HepG2 (cell line): ENCODE measurements around the gene UPF3A. TPM values are rescaled to one million over a fixed set of nuclear protein-coding genes. Genes with fewer than 3 reads are reported as not detected.

ENCODE experiments used
- AGO1 ChIP-seq: fragments of 200-400 bp; formaldehyde crosslinking; IDR thresholded peaks from 2 replicates; pipeline ENCODE4 v1.6.1; 2017; ENCODE audit warnings: mild to moderate bottlenecking, low read depth, low read length, moderate library complexity; ENCODE audit not compliant: poor library complexity, severe bottlenecking
- ARNT ChIP-seq: fragments of 450-650 bp; IDR thresholded peaks from 2 replicates; pipeline ENCODE4 v1.6.1; 2017
- KLF11 ChIP-seq: IDR thresholded peaks from 2 replicates; pipeline ENCODE4 v1.6.1; 2016; ENCODE audit warnings: missing compliant biosample characterization
- MAFK ChIP-seq, 2 experiments: IDR thresholded peaks in 1 of 2; conservative IDR thresholded peaks in 1 of 2; 2 replicates each; pipeline ENCODE4 v1.6.1; 2011; ENCODE audit warnings: improper control_type of control experiment in 2 of 2, low read length in 2 of 2
- NCOA2 ChIP-seq: sonication (generic); formaldehyde crosslinking; IDR thresholded peaks from 2 replicates; pipeline ENCODE4 v1.8.0; 2022; ENCODE audit warnings: inconsistent platforms
- RORA ChIP-seq: sonication (generic); formaldehyde crosslinking; IDR thresholded peaks from 2 replicates; pipeline ENCODE4 v1.5.0; 2020; ENCODE audit warnings: mild to moderate bottlenecking, missing genetic modification reagents, moderate library complexity
- SAP130 ChIP-seq: IDR thresholded peaks from 2 replicates; pipeline ENCODE4 v1.6.1; 2016; ENCODE audit warnings: low read depth
- YY1 ChIP-seq: IDR thresholded peaks from 2 replicates; pipeline ENCODE4 v1.6.1; 2011; ENCODE audit warnings: low read length, low read depth, moderate library complexity, mild to moderate bottlenecking; ENCODE audit not compliant: insufficient read depth, insufficient replicate concordance
- ZFP36L1 ChIP-seq: sonication (generic); formaldehyde crosslinking; IDR thresholded peaks from 2 replicates; pipeline ENCODE4 v1.8.0; 2022; ENCODE audit warnings: mild to moderate bottlenecking, missing genetic modification reagents, moderate library complexity
- ZNF232 ChIP-seq: sonication (generic); formaldehyde crosslinking; IDR thresholded peaks from 2 replicates; pipeline ENCODE4 v1.4.0; 2020; ENCODE audit warnings: missing genetic modification reagents, borderline replicate concordance
- ZNF24 ChIP-seq: fragments of 450-650 bp; IDR thresholded peaks from 2 replicates; pipeline ENCODE4 v1.6.1; 2017; ENCODE audit warnings: antibody characterized with exemption, mild to moderate bottlenecking
- ZNF3 ChIP-seq: IDR thresholded peaks from 2 replicates; pipeline ENCODE4 v1.7.0; 2017; ENCODE audit warnings: inconsistent platforms
- ZNF567 ChIP-seq: sonication (generic); formaldehyde crosslinking; IDR thresholded peaks from 2 replicates; pipeline ENCODE4 v1.8.1; 2023; ENCODE audit warnings: mild to moderate bottlenecking, missing genetic modification reagents, borderline replicate concordance
- ZSCAN22 ChIP-seq: sonication (generic); formaldehyde crosslinking; IDR thresholded peaks from 2 replicates; pipeline ENCODE4 v1.4.0; 2020; ENCODE audit warnings: mild to moderate bottlenecking, missing genetic modification reagents
- polyA plus RNA-seq, 8 experiments: library from polyadenylated mRNA; depleted of rRNA in 3 of 8; stranded (reverse) in 7 of 8; unstranded in 1 of 8; fragments of >200 nt; fragmentation: Illumina TruSeq in 4 of 8; extraction: Trizol in 4 of 8; gene quantifications; 2 replicates each; pipeline versions ENCODE4 v1.2.1 to v1.2.3, GENCODE V29; 2011 to 2016; ENCODE audit warnings: low read depth in 4 of 8, missing spikeins in 1 of 8, mixed read lengths in 1 of 8; ENCODE audit not compliant: insufficient read depth in 1 of 8
- total RNA-seq, 5 experiments: library from RNA; depleted of rRNA; stranded (reverse); fragments of >200 nt; fragmentation: Illumina TruSeq; extraction: Trizol; gene quantifications; 2 replicates each; pipeline ENCODE4 v1.2.3, GENCODE V29; 2016; ENCODE audit warnings: low read depth in 1 of 5
- TF ChIP-seq, protein P1 (sequence below): sonication (generic); formaldehyde crosslinking; IDR thresholded peaks from 2 replicates; pipeline ENCODE4 v1.4.0; 2020; ENCODE audit warnings: low read depth, mild to moderate bottlenecking, missing genetic modification reagents
- TF ChIP-seq, protein P2 (sequence below): sonication (generic); formaldehyde crosslinking; IDR thresholded peaks from 2 replicates; pipeline ENCODE4 v1.4.0; 2020; ENCODE audit warnings: mild to moderate bottlenecking, missing genetic modification reagents
- TF ChIP-seq, protein P3 (sequence below): IDR thresholded peaks from 2 replicates; pipeline ENCODE4 v1.6.1; 2018; ENCODE audit warnings: missing genetic modification reagents
- TF ChIP-seq, protein P4 (sequence below), 2 experiments: sonication (generic) in 1 of 2; formaldehyde crosslinking in 1 of 2; IDR thresholded peaks; 2 replicates each; pipeline versions ENCODE4 v1.4.0 to v1.6.1; 2016 to 2020; ENCODE audit warnings: borderline replicate concordance in 1 of 2, low read depth in 1 of 2, mild to moderate bottlenecking in 1 of 2, missing genetic modification reagents in 1 of 2
- TF ChIP-seq, protein P5 (sequence below): IDR thresholded peaks from 2 replicates; pipeline ENCODE4 v1.6.1; 2016; ENCODE audit warnings: control low read depth
- TF ChIP-seq, protein P6 (sequence below): sonication (generic); formaldehyde crosslinking; IDR thresholded peaks from 2 replicates; pipeline ENCODE4 v1.5.0; 2020; ENCODE audit warnings: missing genetic modification reagents, mild to moderate bottlenecking, borderline replicate concordance

Gene UPF3A
- total and polyA plus RNA-seq, 2 of the 13 experiments (the other 11 are each of a cell fraction or from before 2014, with no cell fraction given), result 60.2 to 63.8 TPM

DNA sequence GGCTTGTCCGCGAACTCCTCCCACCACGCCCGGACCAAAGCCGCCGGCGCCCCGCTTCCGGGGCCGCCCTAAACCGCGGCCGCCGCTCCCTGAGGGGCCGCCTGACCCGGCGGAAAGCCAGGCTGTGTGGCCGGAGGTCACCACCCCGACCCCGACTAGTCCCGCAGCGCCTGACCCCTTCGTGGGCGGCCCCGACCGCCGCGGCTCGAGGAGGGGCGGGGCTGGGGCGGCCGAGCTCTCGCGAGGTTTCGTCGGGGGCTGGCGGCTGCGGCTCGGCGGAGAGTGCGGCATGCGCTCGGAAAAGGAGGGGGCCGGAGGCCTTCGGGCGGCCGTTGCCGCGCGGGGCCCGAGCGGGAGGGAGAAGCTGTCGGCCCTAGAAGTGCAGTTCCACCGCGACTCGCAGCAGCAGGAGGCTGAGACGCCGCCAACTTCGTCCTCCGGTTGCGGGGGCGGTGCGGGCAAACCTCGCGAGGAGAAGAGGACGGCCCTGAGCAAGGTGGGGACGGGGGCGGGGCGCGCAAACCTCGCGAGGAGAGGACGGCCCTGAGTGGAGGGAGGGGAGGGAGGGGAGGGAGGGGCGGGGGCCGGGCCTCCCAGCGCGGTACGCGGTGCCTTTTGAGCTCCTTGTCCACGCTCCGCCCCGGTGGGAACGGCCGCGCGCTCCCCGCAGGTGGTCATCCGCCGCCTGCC lies at the start of gene UPF3A (continued):
- TF ChIP-seq, protein P1, sequence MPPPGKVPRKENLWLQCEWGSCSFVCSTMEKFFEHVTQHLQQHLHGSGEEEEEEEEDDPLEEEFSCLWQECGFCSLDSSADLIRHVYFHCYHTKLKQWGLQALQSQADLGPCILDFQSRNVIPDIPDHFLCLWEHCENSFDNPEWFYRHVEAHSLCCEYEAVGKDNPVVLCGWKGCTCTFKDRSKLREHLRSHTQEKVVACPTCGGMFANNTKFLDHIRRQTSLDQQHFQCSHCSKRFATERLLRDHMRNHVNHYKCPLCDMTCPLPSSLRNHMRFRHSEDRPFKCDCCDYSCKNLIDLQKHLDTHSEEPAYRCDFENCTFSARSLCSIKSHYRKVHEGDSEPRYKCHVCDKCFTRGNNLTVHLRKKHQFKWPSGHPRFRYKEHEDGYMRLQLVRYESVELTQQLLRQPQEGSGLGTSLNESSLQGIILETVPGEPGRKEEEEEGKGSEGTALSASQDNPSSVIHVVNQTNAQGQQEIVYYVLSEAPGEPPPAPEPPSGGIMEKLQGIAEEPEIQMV (CRISPR knock-in tag), result peak; percentile 52; the same call in 1 of the 2 replicates
- TF ChIP-seq ZNF3 (CRISPR knock-in tag), result no peak
- TF ChIP-seq ZNF24, result no peak
- no peak for TF ChIP-seq ZFP36L1 (CRISPR knock-in tag)
- TF ChIP-seq RORA, result no peak
- TF ChIP-seq ZSCAN22 (CRISPR knock-in tag), result no peak
- TF ChIP-seq, protein P2, sequence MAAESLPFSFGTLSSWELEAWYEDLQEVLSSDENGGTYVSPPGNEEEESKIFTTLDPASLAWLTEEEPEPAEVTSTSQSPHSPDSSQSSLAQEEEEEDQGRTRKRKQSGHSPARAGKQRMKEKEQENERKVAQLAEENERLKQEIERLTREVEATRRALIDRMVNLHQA, result no peak
- TF ChIP-seq ZNF567 (CRISPR knock-in tag), result no peak
- TF ChIP-seq, protein P3, sequence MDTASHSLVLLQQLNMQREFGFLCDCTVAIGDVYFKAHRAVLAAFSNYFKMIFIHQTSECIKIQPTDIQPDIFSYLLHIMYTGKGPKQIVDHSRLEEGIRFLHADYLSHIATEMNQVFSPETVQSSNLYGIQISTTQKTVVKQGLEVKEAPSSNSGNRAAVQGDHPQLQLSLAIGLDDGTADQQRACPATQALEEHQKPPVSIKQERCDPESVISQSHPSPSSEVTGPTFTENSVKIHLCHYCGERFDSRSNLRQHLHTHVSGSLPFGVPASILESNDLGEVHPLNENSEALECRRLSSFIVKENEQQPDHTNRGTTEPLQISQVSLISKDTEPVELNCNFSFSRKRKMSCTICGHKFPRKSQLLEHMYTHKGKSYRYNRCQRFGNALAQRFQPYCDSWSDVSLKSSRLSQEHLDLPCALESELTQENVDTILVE, result peak; percentile 99
- no peak for TF ChIP-seq KLF11 (CRISPR knock-in tag)
- no peak for TF ChIP-seq NCOA2 (CRISPR knock-in tag)
- TF ChIP-seq, protein P4, sequence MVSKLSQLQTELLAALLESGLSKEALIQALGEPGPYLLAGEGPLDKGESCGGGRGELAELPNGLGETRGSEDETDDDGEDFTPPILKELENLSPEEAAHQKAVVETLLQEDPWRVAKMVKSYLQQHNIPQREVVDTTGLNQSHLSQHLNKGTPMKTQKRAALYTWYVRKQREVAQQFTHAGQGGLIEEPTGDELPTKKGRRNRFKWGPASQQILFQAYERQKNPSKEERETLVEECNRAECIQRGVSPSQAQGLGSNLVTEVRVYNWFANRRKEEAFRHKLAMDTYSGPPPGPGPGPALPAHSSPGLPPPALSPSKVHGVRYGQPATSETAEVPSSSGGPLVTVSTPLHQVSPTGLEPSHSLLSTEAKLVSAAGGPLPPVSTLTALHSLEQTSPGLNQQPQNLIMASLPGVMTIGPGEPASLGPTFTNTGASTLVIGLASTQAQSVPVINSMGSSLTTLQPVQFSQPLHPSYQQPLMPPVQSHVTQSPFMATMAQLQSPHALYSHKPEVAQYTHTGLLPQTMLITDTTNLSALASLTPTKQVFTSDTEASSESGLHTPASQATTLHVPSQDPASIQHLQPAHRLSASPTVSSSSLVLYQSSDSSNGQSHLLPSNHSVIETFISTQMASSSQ (IDR thresholded peaks at IDR 0.05; ENCODE audit: low read depth), result no peak
- TF ChIP-seq, protein P4 (CRISPR knock-in tag; IDR thresholded peaks at IDR 0.05; ENCODE audit: borderline replicate concordance), result peak; percentile 18; the same call in 1 of the 2 replicates
- TF ChIP-seq, protein P5, sequence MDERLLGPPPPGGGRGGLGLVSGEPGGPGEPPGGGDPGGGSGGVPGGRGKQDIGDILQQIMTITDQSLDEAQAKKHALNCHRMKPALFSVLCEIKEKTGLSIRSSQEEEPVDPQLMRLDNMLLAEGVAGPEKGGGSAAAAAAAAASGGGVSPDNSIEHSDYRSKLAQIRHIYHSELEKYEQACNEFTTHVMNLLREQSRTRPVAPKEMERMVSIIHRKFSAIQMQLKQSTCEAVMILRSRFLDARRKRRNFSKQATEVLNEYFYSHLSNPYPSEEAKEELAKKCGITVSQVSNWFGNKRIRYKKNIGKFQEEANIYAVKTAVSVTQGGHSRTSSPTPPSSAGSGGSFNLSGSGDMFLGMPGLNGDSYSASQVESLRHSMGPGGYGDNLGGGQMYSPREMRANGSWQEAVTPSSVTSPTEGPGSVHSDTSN (CRISPR knock-in tag), result no peak
- peak; percentile 79 for TF ChIP-seq AGO1
- peak; percentile 17; the same call in 1 of the 2 replicates for TF ChIP-seq ZNF232 (CRISPR knock-in tag)
- no peak for TF ChIP-seq ARNT
- TF ChIP-seq YY1, result peak; percentile 72
- TF ChIP-seq SAP130 (CRISPR knock-in tag), result peak; percentile 77
- TF ChIP-seq, protein P6, sequence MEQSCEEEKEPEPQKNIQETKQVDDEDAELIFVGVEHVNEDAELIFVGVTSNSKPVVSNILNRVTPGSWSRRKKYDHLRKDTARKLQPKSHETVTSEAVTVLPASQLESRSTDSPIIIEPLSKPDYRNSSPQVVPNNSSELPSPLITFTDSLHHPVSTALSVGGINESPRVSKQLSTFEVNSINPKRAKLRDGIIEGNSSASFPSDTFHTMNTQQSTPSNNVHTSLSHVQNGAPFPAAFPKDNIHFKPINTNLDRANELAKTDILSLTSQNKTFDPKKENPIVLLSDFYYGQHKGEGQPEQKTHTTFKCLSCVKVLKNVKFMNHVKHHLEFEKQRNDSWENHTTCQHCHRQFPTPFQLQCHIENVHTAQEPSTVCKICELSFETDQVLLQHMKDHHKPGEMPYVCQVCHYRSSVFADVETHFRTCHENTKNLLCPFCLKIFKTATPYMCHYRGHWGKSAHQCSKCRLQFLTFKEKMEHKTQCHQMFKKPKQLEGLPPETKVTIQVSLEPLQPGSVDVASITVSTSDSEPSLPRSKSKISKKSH (CRISPR knock-in tag), result no peak
- TF ChIP-seq MAFK (conservative IDR thresholded peaks at IDR 0.05 in 1 of 2, IDR thresholded peaks at IDR 0.05 in 1 of 2; ENCODE audit: low read length in 2 of 2), result no peak
